OCI-LY1 (cell line): Measurements from ENCODE around the gene PNPLA5.

Experiments used
- EZH2 ChIP-seq: fragments of 200-600 bp; sonication (generic), shearing (Covaris generic); IDR thresholded peaks from 2 replicates; pipeline ENCODE4 v1.8.0; 2017; ENCODE audit warnings: borderline replicate concordance, mixed run types, mild to moderate bottlenecking, antibody characterized with exemption, low read length, moderate library complexity, mixed read lengths
- TF ChIP-seq, protein P1 (sequence below): fragments of 200-600 bp; sonication (generic), shearing (Covaris generic); IDR thresholded peaks from 2 replicates; pipeline ENCODE4 v1.5.1; 2017; ENCODE audit warnings: mild to moderate bottlenecking, antibody characterized with exemption, low read length, moderate library complexity, mixed read lengths

DNA sequence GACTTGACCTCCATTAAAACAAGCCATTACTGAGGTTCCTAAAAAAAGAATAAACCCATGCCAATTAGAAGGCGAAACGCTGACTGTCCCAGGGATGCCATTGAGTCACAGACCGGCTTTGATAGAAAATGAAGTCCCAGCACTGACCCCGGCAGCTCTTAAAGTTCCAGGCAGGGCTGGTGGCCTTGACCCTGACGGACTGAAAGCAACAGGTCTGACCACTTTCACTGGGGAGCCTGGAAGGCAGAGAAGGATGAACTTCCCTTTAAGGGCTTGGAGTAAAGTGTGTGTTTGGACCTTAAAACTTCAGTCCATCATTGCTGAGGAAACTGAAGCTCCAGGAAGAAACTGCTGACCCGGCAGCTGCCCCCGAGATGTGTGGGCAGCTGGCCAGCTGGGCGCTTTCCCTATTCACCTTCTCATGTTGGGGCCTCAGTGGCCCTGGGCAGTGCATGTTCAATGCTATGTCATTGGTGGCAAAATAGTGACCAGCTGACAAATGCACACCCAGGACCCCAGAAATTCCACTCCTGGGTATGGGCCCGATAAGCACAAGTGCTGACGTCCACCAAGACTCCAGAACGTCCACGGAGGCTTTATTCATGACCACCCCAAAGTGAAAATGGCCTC lies 60.8 kb downstream of the PNPLA5 start:
- TF ChIP-seq, protein P1, sequence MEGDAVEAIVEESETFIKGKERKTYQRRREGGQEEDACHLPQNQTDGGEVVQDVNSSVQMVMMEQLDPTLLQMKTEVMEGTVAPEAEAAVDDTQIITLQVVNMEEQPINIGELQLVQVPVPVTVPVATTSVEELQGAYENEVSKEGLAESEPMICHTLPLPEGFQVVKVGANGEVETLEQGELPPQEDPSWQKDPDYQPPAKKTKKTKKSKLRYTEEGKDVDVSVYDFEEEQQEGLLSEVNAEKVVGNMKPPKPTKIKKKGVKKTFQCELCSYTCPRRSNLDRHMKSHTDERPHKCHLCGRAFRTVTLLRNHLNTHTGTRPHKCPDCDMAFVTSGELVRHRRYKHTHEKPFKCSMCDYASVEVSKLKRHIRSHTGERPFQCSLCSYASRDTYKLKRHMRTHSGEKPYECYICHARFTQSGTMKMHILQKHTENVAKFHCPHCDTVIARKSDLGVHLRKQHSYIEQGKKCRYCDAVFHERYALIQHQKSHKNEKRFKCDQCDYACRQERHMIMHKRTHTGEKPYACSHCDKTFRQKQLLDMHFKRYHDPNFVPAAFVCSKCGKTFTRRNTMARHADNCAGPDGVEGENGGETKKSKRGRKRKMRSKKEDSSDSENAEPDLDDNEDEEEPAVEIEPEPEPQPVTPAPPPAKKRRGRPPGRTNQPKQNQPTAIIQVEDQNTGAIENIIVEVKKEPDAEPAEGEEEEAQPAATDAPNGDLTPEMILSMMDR, result no peak
- no peak for TF ChIP-seq EZH2
